Glutamatergic neuron (in vitro differentiated cells): ENCODE data around the gene ADRM1. TPM values are rescaled to one million over a fixed set of nuclear protein-coding genes. Genes with fewer than 3 reads are reported as not detected.

Source experiments
- DNase-seq: peaks from one replicate; pipeline ENCODE4 v3.0.0; 2022
- H3K27ac Mint-ChIP-seq: one replicate; pipeline ENCODE4 v1.8.0; 2020; ENCODE audit warnings: mild to moderate bottlenecking, mixed read lengths, inconsistent platforms; ENCODE audit not compliant: unreplicated experiment
- H3K27me3 Mint-ChIP-seq: one replicate; pipeline ENCODE4 v1.8.0; 2020; ENCODE audit warnings: mild to moderate bottlenecking, moderate library complexity, mixed read lengths, inconsistent platforms; ENCODE audit not compliant: unreplicated experiment
- H3K36me3 Mint-ChIP-seq: one replicate; pipeline ENCODE4 v1.8.0; 2020; ENCODE audit warnings: mild to moderate bottlenecking, mixed read lengths, inconsistent platforms; ENCODE audit not compliant: unreplicated experiment
- H3K4me1 Mint-ChIP-seq: one replicate; pipeline ENCODE4 v1.8.0; 2020; ENCODE audit warnings: mild to moderate bottlenecking, low read depth, mixed read lengths, inconsistent platforms; ENCODE audit not compliant: unreplicated experiment
- H3K4me3 Mint-ChIP-seq: one replicate; pipeline ENCODE4 v1.8.0; 2020; ENCODE audit warnings: mild to moderate bottlenecking, mixed read lengths, inconsistent platforms; ENCODE audit not compliant: unreplicated experiment
- H3K9me3 Mint-ChIP-seq: one replicate; pipeline ENCODE4 v1.8.0; 2020; ENCODE audit warnings: mild to moderate bottlenecking, moderate library complexity, mixed read lengths, inconsistent platforms; ENCODE audit not compliant: unreplicated experiment
- CTCF ChIP-seq: fragments of 200-600 bp; sonication (generic); IDR thresholded peaks from one replicate; pipeline ENCODE4 v1.5.0; 2021; ENCODE audit not compliant: partially characterized antibody, unreplicated experiment
- total RNA-seq: library from RNA; stranded (reverse); fragmentation: NEBNext Ultra II Directional; extraction: Animal tissue kit (Norgen Biotek cat#: 25700); gene quantifications from one replicate; pipeline ENCODE4 v1.2.1, GENCODE V29; 2021; ENCODE audit not compliant: unreplicated experiment

The ADRM1 gene
- total RNA-seq, 1 donor from 2014 or later = 74.8 TPM

GRCh38 chr20:62303340-62304226 lies 786 bp downstream of the ADRM1 start:
- Mint-ChIP-seq H3K27me3 (peaks cover 2% of the 10 kb centered on the region), H3K9me3 (peaks cover 16% of the 10 kb centered on the region), H3K4me3 (peak overlapping the region; percentile 89), H3K27ac (peak overlapping the region; percentile 77), H3K4me1 (peaks cover 18% of the 10 kb centered on the region), H3K36me3 (no peaks in the 10 kb centered on the region)
- DNase-seq = no peak
- no peak for TF ChIP-seq CTCF

DNA sequence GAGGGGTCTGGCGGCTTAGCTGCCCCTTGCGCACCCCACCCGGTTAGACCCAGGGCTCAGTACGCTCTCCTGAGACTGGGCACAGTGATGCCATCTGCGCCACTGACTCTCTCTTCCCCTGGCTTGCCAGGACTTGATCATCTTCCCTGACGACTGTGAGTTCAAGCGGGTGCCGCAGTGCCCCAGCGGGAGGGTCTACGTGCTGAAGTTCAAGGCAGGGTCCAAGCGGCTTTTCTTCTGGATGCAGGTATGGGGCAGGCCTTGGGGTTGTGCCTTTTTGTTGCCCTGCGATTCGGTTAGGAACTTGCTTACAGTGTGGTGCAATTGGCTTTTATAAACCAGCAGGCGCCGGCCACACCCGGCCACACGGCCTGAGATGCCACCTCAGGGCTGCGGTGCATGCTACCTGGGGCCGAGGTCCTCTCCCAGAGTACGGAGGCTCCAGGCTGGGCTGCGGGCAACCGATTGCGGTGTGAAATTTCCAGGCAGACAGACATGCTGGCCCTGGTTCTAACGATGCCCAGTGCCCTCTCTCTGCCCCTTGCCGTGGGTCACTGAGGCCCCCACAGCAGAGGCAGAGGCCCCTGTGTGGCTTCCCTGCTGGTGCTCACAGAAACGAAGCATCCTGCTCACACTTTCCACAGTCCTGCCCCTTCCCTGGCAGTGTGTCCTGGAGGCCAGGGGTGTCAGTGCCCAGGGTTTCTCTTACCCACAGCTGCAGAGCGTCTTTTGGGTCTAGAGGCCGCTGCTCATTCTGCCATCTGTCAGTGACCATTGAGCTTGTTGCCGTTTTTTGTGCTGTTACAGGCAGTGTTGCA lies 1.7 kb downstream of the ADRM1 start:
- peaks cover 7% of the 10 kb centered on the region for H3K27me3 Mint-ChIP-seq
- peaks cover 16% of the 10 kb centered on the region for H3K9me3 Mint-ChIP-seq
- no peak for DNase-seq
- peak overlapping the region; percentile 77 for H3K27ac Mint-ChIP-seq
- H3K36me3 Mint-ChIP-seq = no peaks in the 10 kb centered on the region
- peak overlapping the region; percentile 89 for H3K4me3 Mint-ChIP-seq
- no peak for TF ChIP-seq CTCF
- H3K4me1 Mint-ChIP-seq = peaks cover 16% of the 10 kb centered on the region

GRCh38 chr20:62305149-62305764 lies 2.5 kb downstream of the ADRM1 start:
- Mint-ChIP-seq H3K4me3 (peak overlapping the region; percentile 77), H3K4me1 (peaks cover 16% of the 10 kb centered on the region), H3K36me3 (no peaks in the 10 kb centered on the region)

DNA sequence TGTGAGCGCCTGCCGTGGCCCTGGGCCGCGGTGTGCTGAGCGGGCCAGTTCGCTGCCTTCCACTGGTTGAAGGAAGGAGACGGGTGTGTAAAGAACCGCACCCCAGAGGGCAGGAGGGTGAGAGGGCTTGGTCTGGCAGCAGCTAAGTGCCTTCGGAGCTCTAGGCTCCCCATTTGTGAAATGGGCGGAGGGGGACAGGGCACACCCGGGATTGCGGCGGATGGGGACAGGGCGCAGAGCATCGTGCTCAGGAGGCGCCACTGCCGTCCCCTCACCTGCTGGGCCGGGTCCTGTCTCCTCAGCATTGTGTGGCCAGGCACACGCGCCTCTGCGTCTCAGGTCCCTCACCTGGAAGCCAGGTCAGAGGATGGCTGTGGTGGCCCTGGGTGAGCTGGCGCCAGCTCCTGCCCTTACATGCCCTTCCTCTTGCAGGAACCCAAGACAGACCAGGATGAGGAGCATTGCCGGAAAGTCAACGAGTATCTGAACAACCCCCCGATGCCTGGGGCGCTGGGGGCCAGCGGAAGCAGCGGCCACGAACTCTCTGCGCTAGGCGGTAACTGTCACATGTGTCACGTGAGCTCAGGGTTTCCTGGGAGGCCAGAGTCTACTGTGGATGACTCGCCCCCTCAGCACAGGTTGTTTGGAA lies 3.1 kb downstream of the ADRM1 start:
- H3K36me3 Mint-ChIP-seq = no peaks in the 10 kb centered on the region
- TF ChIP-seq CTCF = no peak

More at GRCh38 chr20:62305149-62305764, 2.5 kb downstream of the ADRM1 start:
- no peak for DNase-seq
- peak overlapping the region; percentile 55 for H3K27ac Mint-ChIP-seq
- H3K27me3 Mint-ChIP-seq = peaks cover 5% of the 10 kb centered on the region
- peaks cover 16% of the 10 kb centered on the region for H3K9me3 Mint-ChIP-seq
- no peak for TF ChIP-seq CTCF

More for the DNA sequence above, 3.1 kb downstream of the ADRM1 start:
- H3K27me3 Mint-ChIP-seq = peaks cover 5% of the 10 kb centered on the region
- H3K4me3 Mint-ChIP-seq = peak overlapping the region; percentile 77
- peaks cover 16% of the 10 kb centered on the region for H3K4me1 Mint-ChIP-seq
- H3K9me3 Mint-ChIP-seq = peaks cover 16% of the 10 kb centered on the region
- peak overlapping the region; percentile 55 for H3K27ac Mint-ChIP-seq
- no peak for DNase-seq
